ENCODE measurements around the gene NUDT16L1.

The NUDT16L1 gene

GRCh38 chr16:4689864-4690704 lies 3.3 kb upstream of the NUDT16L1 start:
- Histone ChIP-seq H3K4me1 (ENCODE audit: control insufficient read depth, insufficient read depth, low read length, poor library complexity, severe bottlenecking) (peaks cover 4% of the 10 kb centered on the region), H3K27ac (ENCODE audit: low read depth, low read length, severe bottlenecking) (no peak overlapping the region), H3K9me3 (ENCODE audit: control insufficient read depth, low read length) (no peaks in the 10 kb centered on the region), H3K4me3 (ENCODE audit: extremely low read depth, insufficient read depth, low read length, poor library complexity, severe bottlenecking) (no peak overlapping the region), H3K36me3 (ENCODE audit: control insufficient read depth, insufficient read depth, low read length) (peaks cover 39% of the 10 kb centered on the region)
- WGBS, 2 experiments (ENCODE audit: insufficient coverage in 2 of 2): 93 to 97% methylated on average over 26 to 28 of the region's 31 CpGs

DNA sequence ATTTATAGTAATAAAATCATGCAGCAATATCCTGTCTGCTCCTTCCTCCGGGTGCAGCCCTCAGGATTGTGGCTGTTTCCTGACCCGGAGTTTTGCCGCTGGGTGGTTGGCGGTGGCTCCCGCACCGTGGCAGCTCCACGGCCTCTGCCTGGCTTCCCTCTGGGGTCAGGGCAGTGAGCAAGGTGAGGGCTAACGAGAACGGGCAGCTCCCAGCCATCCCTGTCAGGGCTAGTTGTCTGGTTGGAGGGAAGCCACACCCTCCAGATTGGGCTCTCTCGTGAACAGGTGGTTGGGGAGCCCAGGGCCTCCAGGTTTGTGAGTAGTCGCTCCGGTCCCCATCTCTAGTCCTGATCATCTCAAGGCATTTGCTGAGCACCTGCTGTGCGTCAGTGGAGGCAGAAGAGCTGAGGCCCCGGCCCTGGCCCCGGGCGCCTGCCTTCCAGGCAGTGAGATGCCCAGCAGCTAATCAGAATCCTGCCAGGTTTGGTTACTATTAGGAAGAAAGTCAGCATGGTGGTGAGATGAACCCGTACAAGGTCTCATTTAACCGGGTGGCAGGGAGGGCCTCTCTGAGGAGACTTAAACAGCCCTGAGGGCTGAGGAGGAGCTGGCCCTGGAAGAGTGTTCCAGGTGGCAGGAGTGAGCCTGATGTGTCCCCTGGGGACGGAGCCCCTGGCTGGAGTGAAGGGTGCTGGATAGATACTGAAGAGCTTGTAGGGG lies 2.3 kb upstream of the NUDT16L1 start:
- Histone ChIP-seq H3K27ac (ENCODE audit: low read depth, low read length, severe bottlenecking) (no peak overlapping the region), H3K4me3 (ENCODE audit: extremely low read depth, insufficient read depth, low read length, poor library complexity, severe bottlenecking) (no peak overlapping the region), H3K36me3 (ENCODE audit: control insufficient read depth, insufficient read depth, low read length) (peaks cover 39% of the 10 kb centered on the region), H3K4me1 (ENCODE audit: control insufficient read depth, insufficient read depth, low read length, poor library complexity, severe bottlenecking) (peaks cover 4% of the 10 kb centered on the region), H3K9me3 (ENCODE audit: control insufficient read depth, low read length) (no peaks in the 10 kb centered on the region)
- WGBS, 2 experiments (ENCODE audit: insufficient coverage in 2 of 2): 90 to 93% methylated on average over 16 to 19 of the region's 19 CpGs

DNA sequence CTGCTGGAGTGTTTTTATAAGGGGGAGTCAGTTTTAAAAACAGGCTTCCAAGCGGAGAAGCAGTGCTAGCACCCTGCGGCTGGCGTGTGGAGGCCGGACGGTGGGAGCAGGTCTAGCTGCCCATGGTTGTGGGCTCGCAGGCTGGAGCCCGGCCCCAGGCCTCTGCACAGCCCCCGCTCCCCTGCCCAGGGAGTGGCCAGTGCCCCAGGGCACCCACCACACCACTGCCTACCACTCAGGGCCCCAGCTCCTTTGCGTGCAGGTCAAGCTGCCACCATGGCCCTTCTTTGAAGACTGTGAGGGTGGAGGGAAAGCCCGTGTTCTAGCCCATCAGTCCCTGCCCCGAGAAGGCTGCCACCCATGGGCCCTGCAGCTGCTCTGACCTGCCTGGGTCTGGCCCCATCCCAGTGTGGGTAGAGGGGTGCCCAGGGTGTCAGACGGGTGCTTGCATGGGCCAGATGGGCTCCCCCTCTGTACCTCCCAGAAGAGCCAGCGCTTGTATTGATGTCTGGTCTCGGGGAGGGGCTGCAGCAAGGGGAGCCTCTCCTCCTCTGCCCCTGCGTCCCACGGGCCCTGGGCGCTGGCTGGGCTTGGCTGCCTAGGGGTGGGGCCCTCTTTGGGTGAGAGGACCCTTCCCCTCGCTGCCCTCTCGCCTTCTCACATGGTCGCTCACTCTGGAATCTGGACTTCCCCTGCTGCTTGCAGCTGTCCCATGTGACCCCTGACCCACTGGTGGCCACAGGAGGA lies 1.5 kb upstream of the NUDT16L1 start:
- peaks cover 38% of the 10 kb centered on the region for H3K36me3 ChIP-seq (ENCODE audit: control insufficient read depth, insufficient read depth, low read length)

DNA sequence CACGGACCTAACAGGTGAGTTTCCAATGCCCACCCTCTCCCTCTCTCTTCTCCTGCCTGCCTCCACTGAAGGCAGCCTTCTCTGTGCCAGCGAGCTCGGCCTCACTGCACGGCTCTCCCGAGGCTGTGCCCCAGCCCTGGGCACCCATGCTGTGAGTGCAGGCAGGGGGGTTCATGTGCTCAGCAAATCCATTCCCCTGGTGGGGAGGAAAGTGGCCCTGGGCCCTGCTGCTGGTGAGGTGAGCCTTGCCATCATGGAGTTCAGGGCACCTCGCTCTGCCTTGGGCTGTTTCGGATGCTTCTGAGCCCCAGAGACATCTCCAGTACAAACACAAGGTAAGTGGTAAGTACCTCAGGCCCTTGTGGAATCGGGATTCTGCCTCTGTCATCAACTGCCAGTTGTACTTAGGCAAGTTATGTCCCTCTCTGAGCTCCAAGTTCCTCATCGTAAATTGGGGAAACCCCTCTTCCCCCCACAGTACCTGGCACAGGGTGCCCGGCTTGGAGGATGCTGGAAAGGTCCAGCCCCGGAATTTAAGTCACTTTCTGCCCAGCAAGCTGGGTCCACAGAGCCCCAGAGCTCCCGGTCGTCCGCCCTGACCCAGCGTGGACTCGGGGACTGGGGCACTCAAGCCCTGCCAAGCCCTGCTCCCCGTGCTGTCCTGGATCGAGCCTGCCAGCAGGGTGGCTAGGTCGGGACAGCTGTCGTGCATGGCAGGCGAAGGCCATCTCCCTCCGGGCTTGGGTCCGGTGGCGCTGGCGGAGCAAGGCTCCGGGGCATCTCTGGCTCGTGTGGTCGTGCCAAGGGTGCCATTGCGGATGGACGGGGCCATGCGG lies 684 bp upstream of the NUDT16L1 start:
- Histone ChIP-seq H3K9me3 (ENCODE audit: control insufficient read depth, low read length) (no peaks in the 10 kb centered on the region), H3K4me1 (ENCODE audit: control insufficient read depth, insufficient read depth, low read length, poor library complexity, severe bottlenecking) (peaks cover 4% of the 10 kb centered on the region), H3K4me3 (ENCODE audit: extremely low read depth, insufficient read depth, low read length, poor library complexity, severe bottlenecking) (peak overlapping the region; percentile 92), H3K36me3 (ENCODE audit: control insufficient read depth, insufficient read depth, low read length) (peaks cover 36% of the 10 kb centered on the region), H3K27ac (ENCODE audit: low read depth, low read length, severe bottlenecking) (peak overlapping the region; percentile 49)
- WGBS, 2 experiments (ENCODE audit: insufficient coverage in 2 of 2): 39 to 44% methylated on average over 28 to 31 of the region's 31 CpGs

More for the DNA sequence above, 1.5 kb upstream of the NUDT16L1 start:
- no peak overlapping the region for H3K27ac ChIP-seq (ENCODE audit: low read depth, low read length, severe bottlenecking)
- H3K4me1 ChIP-seq (ENCODE audit: control insufficient read depth, insufficient read depth, low read length, poor library complexity, severe bottlenecking): peaks cover 4% of the 10 kb centered on the region
- H3K4me3 ChIP-seq (ENCODE audit: extremely low read depth, insufficient read depth, low read length, poor library complexity, severe bottlenecking): no peak overlapping the region
- 90 to 91% methylated on average over 13 to 16 of the region's 20 CpGs for WGBS, 2 experiments (ENCODE audit: insufficient coverage in 2 of 2)
- H3K9me3 ChIP-seq (ENCODE audit: control insufficient read depth, low read length): no peaks in the 10 kb centered on the region

DNA sequence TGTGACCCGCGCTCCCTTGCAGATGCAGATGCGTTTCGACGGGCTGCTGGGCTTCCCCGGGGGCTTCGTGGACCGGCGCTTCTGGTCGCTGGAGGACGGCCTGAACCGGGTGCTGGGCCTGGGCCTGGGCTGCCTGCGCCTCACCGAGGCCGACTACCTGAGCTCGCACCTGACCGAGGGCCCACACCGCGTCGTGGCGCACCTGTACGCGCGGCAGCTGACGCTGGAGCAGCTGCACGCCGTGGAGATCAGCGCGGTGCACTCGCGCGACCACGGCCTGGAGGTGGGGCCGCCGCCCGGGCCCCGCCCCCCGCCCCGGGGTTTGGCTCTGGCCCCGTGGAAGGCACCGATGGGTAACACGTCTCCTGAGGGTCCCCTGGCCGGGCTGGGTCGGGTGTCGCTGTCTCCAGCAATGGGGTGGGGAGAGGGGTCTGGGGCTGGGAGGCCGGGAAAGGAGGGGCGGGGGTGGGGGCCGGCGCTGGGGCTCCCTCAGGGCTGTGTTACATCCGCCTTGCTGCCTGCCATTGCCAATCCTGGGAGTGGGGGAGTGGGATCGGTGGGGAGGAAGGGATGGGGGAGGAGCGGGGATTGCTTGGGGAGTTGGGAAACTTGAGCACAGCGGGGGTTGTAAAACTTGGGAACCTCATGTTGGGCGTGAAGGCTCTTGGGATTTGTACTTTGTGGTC lies 737 bp downstream of the NUDT16L1 start:
- H3K4me3 ChIP-seq (ENCODE audit: extremely low read depth, insufficient read depth, low read length, poor library complexity, severe bottlenecking): peak overlapping the region; percentile 92
- H3K4me1 ChIP-seq (ENCODE audit: control insufficient read depth, insufficient read depth, low read length, poor library complexity, severe bottlenecking): peaks cover 4% of the 10 kb centered on the region
- 1% methylated on average over 36 to 40 of the region's 54 CpGs for WGBS, 2 experiments (ENCODE audit: insufficient coverage in 2 of 2)
- H3K9me3 ChIP-seq (ENCODE audit: control insufficient read depth, low read length): no peaks in the 10 kb centered on the region
- H3K36me3 ChIP-seq (ENCODE audit: control insufficient read depth, insufficient read depth, low read length): peaks cover 38% of the 10 kb centered on the region
- peak overlapping the region; percentile 76 for H3K27ac ChIP-seq (ENCODE audit: low read depth, low read length, severe bottlenecking)

- H3K27ac ChIP-seq (ENCODE audit: low read depth, low read length, severe bottlenecking): no peak overlapping the region
- H3K4me1 ChIP-seq (ENCODE audit: control insufficient read depth, insufficient read depth, low read length, poor library complexity, severe bottlenecking): peaks cover 4% of the 10 kb centered on the region
- 86 to 89% methylated on average over 21 of the region's 26 CpGs for WGBS, 2 experiments (ENCODE audit: insufficient coverage in 2 of 2)
- H3K36me3 ChIP-seq (ENCODE audit: control insufficient read depth, insufficient read depth, low read length): peaks cover 43% of the 10 kb centered on the region
- peak overlapping the region; percentile 92 for H3K4me3 ChIP-seq (ENCODE audit: extremely low read depth, insufficient read depth, low read length, poor library complexity, severe bottlenecking)
- H3K9me3 ChIP-seq (ENCODE audit: control insufficient read depth, low read length): no peaks in the 10 kb centered on the region
Measured at GRCh38 chr16:4694642-4695451, 1.5 kb downstream of the NUDT16L1 start.

- Histone ChIP-seq H3K4me3 (ENCODE audit: extremely low read depth, insufficient read depth, low read length, poor library complexity, severe bottlenecking) (no peak overlapping the region), H3K36me3 (ENCODE audit: control insufficient read depth, insufficient read depth, low read length) (peaks cover 46% of the 10 kb centered on the region), H3K27ac (ENCODE audit: low read depth, low read length, severe bottlenecking) (peak overlapping the region; percentile 16), H3K9me3 (ENCODE audit: control insufficient read depth, low read length) (no peaks in the 10 kb centered on the region), H3K4me1 (ENCODE audit: control insufficient read depth, insufficient read depth, low read length, poor library complexity, severe bottlenecking) (peaks cover 4% of the 10 kb centered on the region)
- 93 to 94% methylated on average over 11 to 12 of the region's 12 CpGs for WGBS, 2 experiments (ENCODE audit: insufficient coverage in 2 of 2)
Measured at GRCh38 chr16:4695473-4696171, 2.3 kb downstream of the NUDT16L1 start.

DNA sequence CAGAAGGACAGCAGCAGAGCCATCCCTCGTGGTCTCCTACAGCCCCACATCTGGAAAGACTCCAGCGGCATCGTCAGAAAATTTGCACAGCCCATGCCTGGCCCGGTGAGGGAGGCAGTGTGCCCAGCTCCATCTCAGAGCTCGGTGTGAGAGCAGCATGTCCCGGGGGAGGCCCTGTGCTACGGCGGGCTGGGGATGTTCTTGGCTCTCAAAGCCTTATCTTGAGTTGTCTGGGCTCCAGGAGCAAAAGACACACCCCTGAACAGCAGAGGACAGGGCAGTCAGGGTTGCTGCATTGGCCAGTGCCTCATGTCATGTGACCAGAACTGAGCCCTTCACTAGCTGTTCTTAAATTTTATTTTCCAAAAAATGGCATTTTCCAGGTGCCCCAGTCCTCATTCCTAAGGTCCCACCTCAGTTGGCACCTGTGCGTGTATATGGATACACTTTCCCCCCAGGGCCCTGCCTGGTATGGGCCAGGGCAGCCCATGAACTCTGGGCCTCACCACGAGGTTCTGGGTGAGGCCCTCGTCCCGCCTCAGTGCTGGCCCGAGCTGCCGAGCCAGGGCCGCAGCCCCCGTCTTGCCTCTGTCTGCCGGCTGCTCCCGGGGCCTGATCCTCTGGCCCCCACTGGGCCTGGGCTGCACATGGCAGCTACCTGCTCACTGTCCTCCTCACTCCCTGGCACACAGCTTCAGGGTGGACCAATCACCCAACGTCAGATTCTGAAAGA lies 3.0 kb downstream of the NUDT16L1 start:
- H3K9me3 ChIP-seq (ENCODE audit: control insufficient read depth, low read length): no peaks in the 10 kb centered on the region
- H3K4me1 ChIP-seq (ENCODE audit: control insufficient read depth, insufficient read depth, low read length, poor library complexity, severe bottlenecking): peaks cover 4% of the 10 kb centered on the region
- 93 to 96% methylated on average over 17 to 19 of the region's 19 CpGs for WGBS, 2 experiments (ENCODE audit: insufficient coverage in 2 of 2)
- no peak overlapping the region for H3K4me3 ChIP-seq (ENCODE audit: extremely low read depth, insufficient read depth, low read length, poor library complexity, severe bottlenecking)
- no peak overlapping the region for H3K27ac ChIP-seq (ENCODE audit: low read depth, low read length, severe bottlenecking)
- H3K36me3 ChIP-seq (ENCODE audit: control insufficient read depth, insufficient read depth, low read length): peaks cover 53% of the 10 kb centered on the region

Data from mesodermal cell (in vitro differentiated cells).